Subcutaneous adipose tissue (tissue), 4 donors: Measurements from ENCODE around the gene CCL8. TPM values are rescaled to one million over a fixed set of nuclear protein-coding genes. Genes with fewer than 3 reads are reported as not detected.

Experiments used
- total RNA-seq, 4 donors: library from RNA; depleted of rRNA; stranded (reverse); fragments of >200 nt; gene quantifications; one replicate each; pipeline ENCODE4 v1.1.0, GENCODE V29; 2016
- TF ChIP-seq, protein P1 (sequence below): fragments of 450-650 bp; IDR thresholded peaks from one replicate; pipeline ENCODE4 v1.5.1; 2016; ENCODE audit warnings: low read depth, mild to moderate bottlenecking, control low read depth, antibody characterized with exemption, moderate library complexity

CCL8 gene
- total RNA-seq, 4 donors from 2014 or later: 0.44 to 0.98 (median 0.85) TPM; not detected in 1

DNA sequence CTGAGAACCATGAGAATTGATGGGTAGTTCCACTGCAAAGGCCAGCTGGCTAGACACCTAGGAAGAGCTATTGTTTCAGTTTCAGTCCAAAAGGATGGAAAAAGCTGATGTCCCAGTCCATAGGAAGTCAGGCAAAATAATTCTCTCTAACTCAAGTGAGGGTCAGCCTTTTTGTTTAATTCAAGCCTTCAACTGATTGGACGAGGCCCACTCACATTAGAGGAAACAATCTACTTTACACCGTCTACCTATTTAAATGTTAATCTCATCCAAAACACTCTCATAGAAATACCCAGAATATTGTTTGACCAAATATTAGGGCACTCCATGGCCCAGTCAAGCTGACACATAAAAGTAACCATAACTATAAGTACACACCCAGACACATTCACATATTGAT, 22.7 kb downstream of the CCL8 start:
- TF ChIP-seq, protein P1, sequence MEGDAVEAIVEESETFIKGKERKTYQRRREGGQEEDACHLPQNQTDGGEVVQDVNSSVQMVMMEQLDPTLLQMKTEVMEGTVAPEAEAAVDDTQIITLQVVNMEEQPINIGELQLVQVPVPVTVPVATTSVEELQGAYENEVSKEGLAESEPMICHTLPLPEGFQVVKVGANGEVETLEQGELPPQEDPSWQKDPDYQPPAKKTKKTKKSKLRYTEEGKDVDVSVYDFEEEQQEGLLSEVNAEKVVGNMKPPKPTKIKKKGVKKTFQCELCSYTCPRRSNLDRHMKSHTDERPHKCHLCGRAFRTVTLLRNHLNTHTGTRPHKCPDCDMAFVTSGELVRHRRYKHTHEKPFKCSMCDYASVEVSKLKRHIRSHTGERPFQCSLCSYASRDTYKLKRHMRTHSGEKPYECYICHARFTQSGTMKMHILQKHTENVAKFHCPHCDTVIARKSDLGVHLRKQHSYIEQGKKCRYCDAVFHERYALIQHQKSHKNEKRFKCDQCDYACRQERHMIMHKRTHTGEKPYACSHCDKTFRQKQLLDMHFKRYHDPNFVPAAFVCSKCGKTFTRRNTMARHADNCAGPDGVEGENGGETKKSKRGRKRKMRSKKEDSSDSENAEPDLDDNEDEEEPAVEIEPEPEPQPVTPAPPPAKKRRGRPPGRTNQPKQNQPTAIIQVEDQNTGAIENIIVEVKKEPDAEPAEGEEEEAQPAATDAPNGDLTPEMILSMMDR: no peak

DNA sequence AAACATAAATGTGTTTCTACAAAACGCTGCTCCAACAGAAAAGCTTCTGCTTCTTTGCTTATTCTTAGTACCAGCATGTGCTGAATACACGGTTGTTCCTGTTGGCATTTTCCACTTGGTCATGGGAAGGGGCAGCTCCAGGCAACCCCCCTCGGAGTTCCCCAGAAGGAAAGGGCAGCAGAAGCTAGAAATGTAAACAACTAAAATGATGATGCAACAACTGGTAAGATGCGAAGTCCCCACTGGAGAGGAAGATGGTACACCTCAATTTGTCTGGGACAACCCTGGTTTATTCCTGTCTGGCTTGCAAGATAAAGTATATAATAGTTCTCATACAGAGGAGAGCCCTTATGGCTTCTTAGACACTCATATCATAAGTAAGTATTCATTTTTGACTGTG, 27.8 kb downstream of the CCL8 start:
- TF ChIP-seq, protein P1: no peak

DNA sequence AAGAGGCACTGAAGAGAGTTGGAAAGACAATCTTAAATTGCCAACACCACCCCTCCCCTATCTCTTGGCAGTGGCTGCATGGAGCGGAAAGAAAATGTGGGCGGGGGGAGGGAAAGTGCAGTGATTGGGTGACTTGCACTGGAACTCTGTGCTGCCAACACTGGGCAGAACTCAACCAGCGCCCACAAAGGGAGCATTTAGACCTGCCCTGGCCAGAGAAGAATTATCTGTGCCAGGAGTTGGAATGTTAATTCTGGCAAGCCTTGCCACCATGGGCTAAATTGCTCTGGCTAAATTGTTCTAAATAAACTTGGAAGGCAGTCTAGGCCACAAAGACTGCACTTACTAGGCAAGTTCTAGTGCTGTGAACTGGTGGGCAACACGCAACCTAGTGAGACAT, 30.5 kb downstream of the CCL8 start:
- TF ChIP-seq, protein P1: no peak

DNA sequence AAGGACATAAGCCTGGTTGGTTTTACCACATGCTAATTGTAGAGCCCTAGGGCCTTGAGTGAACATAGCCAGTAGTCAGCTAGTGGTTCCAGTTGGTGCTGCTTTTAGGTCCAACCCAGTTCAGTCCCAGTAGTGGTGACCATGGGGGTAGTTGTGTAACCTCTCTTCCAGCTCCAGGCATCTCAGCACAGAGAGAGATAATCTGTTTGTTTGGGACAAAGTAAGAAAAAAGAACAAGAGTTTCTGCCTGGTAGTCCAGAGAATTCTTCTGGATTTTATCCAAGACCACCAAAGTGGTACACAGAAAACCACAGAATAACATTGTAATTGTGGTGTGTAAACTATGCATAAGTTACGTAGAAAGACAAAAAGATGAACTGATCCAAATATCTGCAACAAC, 31.9 kb downstream of the CCL8 start:
- TF ChIP-seq, protein P1: no peak

DNA sequence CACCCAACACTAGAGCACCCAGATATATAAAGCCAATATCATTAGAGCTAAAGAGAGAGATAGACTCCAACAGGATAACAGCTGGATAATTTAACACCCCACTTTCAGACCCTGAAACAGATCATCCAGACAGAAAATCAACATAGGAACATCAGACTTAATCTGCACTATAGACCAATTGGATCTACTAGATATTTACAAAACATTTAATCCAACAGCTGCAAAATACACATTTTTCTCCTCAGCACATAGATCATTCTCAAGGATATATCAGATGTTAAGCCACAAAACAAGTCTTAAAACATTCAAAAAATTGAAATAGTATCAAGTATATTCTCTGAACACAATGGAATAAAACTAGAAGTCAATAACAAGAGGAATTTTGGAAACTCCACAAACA, 33.0 kb downstream of the CCL8 start:
- TF ChIP-seq, protein P1: no peak

DNA sequence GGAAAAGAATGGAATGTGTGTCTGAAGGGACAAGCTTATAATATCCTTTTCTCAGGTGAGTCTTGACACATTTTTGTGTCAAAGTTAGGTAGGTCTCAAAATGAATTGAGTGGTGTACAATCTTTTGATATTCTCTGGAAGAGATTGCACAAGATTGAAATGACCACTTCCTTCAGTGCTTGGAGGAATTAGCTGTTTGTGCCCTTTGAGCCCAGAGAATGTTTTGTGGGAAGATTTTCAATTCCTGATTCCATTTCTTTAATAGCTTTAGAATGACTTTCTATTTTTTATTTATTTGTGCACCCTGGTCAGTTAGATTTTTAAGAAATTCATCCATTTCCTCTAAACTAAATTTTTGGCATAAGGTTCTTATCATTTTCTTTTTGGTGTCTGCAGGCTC, 35.4 kb downstream of the CCL8 start:
- TF ChIP-seq, protein P1: no peak

DNA sequence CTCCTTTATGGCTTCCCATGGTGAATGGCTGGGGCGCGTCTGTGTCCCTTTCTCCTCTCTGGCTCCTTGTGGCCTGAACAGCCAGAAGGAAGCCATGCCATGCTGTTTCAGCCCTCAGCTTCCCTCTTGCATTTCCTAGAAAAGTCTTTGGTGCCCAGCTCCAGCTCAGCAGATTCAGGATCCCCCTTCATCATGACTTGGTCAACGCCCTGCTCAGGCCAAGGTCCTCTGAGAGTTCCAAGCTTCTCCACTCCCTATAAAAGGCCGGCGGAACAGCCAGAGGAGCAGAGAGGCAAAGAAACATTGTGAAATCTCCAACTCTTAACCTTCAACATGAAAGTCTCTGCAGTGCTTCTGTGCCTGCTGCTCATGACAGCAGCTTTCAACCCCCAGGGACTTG, 37.0 kb downstream of the CCL8 start, which contains the start of gene CCL13:
Gene CCL13 (plus strand): TSS at position 287 of the 400 bp plus-strand sequence. CDS start 47 bp downstream, at position 334.
- TF ChIP-seq, protein P1: no peak
